ENCODE results near the gene TBC1D13.

Gene TBC1D13

GRCh38 chr9:128750926-128751595 lies 36.0 kb upstream of the TBC1D13 start:
- Histone ChIP-seq H3K9me3 (ENCODE audit: severe bottlenecking) (no peaks in the 10 kb centered on the region), H3K27me3 (ENCODE audit: insufficient read depth, poor library complexity, severe bottlenecking) (no peaks in the 10 kb centered on the region), H3K36me3 (ENCODE audit: low read depth) (no peaks in the 10 kb centered on the region), H3K27ac (ENCODE audit: poor library complexity, severe bottlenecking) (no peak overlapping the region), H3K4me1 (ENCODE audit: insufficient read depth, poor library complexity, severe bottlenecking) (no peaks in the 10 kb centered on the region), H3K4me3 (ENCODE audit: severe bottlenecking) (no peak overlapping the region)
- ATAC-seq (ENCODE audit: low read depth), result no peak
- TF ChIP-seq CTCF (IDR thresholded peaks at IDR 0.05; ENCODE audit: poor library complexity, severe bottlenecking), result no peak
- DNase-seq (ENCODE audit: low spot score), result no peak

GRCh38 chr9:128753627-128754026 lies 33.4 kb upstream of the TBC1D13 start:
- no peak for DNase-seq (ENCODE audit: low spot score)
- H3K4me1 ChIP-seq (ENCODE audit: insufficient read depth, poor library complexity, severe bottlenecking), result no peaks in the 10 kb centered on the region
- no peaks in the 10 kb centered on the region for H3K9me3 ChIP-seq (ENCODE audit: severe bottlenecking)
- H3K36me3 ChIP-seq (ENCODE audit: low read depth), result no peaks in the 10 kb centered on the region
- H3K4me3 ChIP-seq (ENCODE audit: severe bottlenecking), result no peak overlapping the region
- no peaks in the 10 kb centered on the region for H3K27me3 ChIP-seq (ENCODE audit: insufficient read depth, poor library complexity, severe bottlenecking)
- no peak for TF ChIP-seq CTCF (IDR thresholded peaks at IDR 0.05; ENCODE audit: poor library complexity, severe bottlenecking)
- no peak for ATAC-seq (ENCODE audit: low read depth)
- H3K27ac ChIP-seq (ENCODE audit: poor library complexity, severe bottlenecking), result no peak overlapping the region

- Histone ChIP-seq H3K27ac (ENCODE audit: poor library complexity, severe bottlenecking) (no peak overlapping the region), H3K27me3 (ENCODE audit: insufficient read depth, poor library complexity, severe bottlenecking) (no peaks in the 10 kb centered on the region), H3K9me3 (ENCODE audit: severe bottlenecking) (no peaks in the 10 kb centered on the region), H3K4me1 (ENCODE audit: insufficient read depth, poor library complexity, severe bottlenecking) (no peaks in the 10 kb centered on the region), H3K4me3 (ENCODE audit: severe bottlenecking) (no peak overlapping the region), H3K36me3 (ENCODE audit: low read depth) (no peaks in the 10 kb centered on the region)
- no peak for ATAC-seq (ENCODE audit: low read depth)
- no peak for DNase-seq (ENCODE audit: low spot score)
- TF ChIP-seq CTCF (IDR thresholded peaks at IDR 0.05; ENCODE audit: poor library complexity, severe bottlenecking), result no peak
These were observed 29.5 kb upstream of the TBC1D13 start for GRCh38 chr9:128757602-128758001.

DNA sequence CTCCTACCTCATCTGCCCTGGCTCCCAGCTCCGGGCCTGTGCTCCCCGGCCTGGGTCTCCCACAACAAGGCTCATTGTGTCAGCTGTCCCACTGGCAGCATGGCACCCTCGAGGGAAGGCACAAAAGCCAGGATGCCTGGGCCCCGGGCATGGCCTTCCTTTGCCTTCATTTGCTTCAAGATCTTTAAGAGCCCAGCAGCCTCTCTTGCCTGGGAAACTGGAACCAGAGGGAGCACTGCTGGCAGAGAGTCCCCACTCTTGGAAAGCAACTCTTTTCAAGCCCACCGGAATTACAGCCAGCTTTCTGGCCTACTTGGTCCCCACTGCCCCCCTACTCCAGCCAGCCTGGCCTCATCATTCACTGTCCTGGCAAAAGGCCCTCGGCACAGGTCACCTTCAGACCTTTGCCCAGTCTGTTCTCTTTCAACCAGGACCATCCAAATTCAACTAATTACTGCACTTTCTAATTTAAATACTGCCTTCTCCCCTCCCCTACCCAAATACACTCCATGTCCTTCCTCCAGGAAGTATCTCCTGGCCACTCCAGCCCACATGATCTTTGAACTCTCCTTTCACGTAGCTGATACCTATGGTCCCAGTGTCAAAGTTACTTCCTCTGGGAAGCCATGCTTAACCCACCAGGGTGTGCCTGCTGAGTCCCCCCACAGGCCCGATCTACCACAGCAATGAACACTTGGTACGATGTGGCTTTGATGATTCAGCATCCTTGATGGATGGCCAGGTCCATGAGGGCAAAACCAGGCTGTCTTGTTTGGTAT lies 24.2 kb upstream of the TBC1D13 start:
- H3K27me3 ChIP-seq (ENCODE audit: insufficient read depth, poor library complexity, severe bottlenecking), result no peaks in the 10 kb centered on the region
- H3K27ac ChIP-seq (ENCODE audit: poor library complexity, severe bottlenecking), result no peak overlapping the region
- ATAC-seq (ENCODE audit: low read depth), result no peak
- H3K4me1 ChIP-seq (ENCODE audit: insufficient read depth, poor library complexity, severe bottlenecking), result no peaks in the 10 kb centered on the region
- no peak overlapping the region for H3K4me3 ChIP-seq (ENCODE audit: severe bottlenecking)
- DNase-seq (ENCODE audit: low spot score), result no peak
- no peak for TF ChIP-seq CTCF (IDR thresholded peaks at IDR 0.05; ENCODE audit: poor library complexity, severe bottlenecking)
- no peaks in the 10 kb centered on the region for H3K9me3 ChIP-seq (ENCODE audit: severe bottlenecking)
- H3K36me3 ChIP-seq (ENCODE audit: low read depth), result no peaks in the 10 kb centered on the region

DNA sequence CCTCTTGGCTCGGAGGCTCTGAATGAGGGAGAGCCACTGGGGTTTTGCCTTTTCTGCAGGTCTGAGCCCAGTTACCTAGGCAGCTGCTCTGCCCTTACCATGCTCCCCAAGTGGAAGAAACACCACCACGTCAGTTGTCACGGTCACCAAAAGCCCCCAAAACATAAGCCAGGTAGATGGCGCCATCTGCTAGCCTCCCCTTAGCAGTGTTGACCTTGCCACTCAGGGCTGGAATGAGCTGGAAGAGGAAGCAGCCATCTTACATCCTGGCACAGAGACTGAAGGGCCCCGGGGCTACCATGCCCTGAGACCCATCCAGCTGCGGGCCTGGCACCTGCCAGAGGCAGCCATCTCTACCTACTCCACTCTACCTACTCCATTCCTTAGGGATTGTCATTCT lies 22.7 kb upstream of the TBC1D13 start:
- no peak for TF ChIP-seq CTCF (IDR thresholded peaks at IDR 0.05; ENCODE audit: poor library complexity, severe bottlenecking)
- no peaks in the 10 kb centered on the region for H3K27me3 ChIP-seq (ENCODE audit: insufficient read depth, poor library complexity, severe bottlenecking)
- no peaks in the 10 kb centered on the region for H3K4me1 ChIP-seq (ENCODE audit: insufficient read depth, poor library complexity, severe bottlenecking)
- H3K4me3 ChIP-seq (ENCODE audit: severe bottlenecking), result no peak overlapping the region
- no peaks in the 10 kb centered on the region for H3K36me3 ChIP-seq (ENCODE audit: low read depth)
- H3K27ac ChIP-seq (ENCODE audit: poor library complexity, severe bottlenecking), result no peak overlapping the region
- DNase-seq (ENCODE audit: low spot score) (no peak), ATAC-seq (ENCODE audit: low read depth) (no peak)
- H3K9me3 ChIP-seq (ENCODE audit: severe bottlenecking), result no peaks in the 10 kb centered on the region

All from RWPE2 (cell line).